SIG-M5 treated with dmso at 0.1 percent for 504 hours (cell line): ENCODE results near the gene PRKD3.

Source experiments
- DNase-seq: peaks from one replicate; lab custom pipeline; 2025; ENCODE audit not compliant: unreplicated experiment; lab: John Stamatoyannopoulos, UW

The PRKD3 gene

DNA sequence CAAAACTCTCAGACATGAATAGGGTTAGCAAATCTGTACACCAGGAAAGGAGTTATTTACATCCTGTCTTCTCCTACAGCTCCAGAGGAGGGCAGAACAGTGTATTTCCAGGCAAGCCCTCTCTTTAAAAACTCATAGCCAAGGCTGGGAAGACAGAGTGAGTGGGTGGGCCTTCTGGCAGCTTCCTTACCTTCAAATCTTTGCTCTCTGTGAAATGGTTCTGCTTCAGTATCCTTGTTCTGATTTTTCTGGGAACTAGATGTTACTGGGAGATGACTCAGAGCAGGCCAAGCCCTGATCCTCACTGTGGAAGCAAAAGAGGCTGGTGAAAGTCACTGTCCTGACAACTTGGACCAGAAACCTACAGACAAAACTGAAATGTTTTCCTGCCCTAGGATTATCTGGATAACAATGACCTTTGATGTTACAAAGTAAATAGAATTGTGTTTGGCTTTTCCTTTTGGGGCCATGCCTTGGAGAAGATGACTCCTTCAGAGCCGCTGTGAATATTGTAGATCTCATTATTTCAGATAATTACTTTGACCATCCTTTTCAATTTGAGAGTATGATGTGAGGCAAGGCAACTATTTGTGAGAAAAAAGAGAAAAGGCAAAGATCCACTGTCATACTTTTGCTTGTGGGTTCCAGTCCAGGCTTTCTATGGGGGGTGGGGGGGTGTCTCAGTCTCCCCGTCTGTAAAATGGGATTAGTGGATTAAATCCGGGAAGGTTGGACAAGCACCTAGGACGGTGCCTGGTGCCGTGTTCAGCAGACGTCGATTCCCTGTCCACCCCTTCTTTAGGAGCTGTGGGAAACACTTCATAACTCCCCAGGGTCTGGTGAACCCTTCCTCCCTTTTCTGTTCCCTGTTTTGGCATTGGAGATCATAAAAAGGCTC lies 19.2 kb upstream of the PRKD3 start:
- no peak for DNase-seq

GRCh38 chr2:37342591-37343220 lies 18.1 kb upstream of the PRKD3 start:
- DNase-seq, result no peak

DNA sequence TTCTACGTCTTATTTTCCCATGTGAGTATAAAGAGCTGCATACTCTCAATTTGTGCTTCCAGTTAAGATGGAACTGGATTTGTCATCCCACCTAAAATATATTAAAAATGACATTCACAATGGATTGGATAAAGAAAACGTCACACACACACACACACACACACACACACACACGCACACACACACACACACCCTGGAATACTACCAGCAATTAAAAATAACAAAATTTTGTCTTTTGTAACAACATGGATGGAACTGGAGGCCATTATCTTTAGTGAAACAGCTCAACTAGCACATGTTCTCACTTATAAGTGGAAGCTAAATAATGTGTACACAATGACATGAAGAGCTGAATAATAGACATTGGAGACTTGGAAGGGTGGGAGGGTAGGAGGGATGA lies 16.0 kb upstream of the PRKD3 start:
- no peak for DNase-seq

GRCh38 chr2:37338933-37339332 lies 14.3 kb upstream of the PRKD3 start:
- no peak for DNase-seq

GRCh38 chr2:37337620-37338280 lies 13.1 kb upstream of the PRKD3 start:
- no peak for DNase-seq

DNA sequence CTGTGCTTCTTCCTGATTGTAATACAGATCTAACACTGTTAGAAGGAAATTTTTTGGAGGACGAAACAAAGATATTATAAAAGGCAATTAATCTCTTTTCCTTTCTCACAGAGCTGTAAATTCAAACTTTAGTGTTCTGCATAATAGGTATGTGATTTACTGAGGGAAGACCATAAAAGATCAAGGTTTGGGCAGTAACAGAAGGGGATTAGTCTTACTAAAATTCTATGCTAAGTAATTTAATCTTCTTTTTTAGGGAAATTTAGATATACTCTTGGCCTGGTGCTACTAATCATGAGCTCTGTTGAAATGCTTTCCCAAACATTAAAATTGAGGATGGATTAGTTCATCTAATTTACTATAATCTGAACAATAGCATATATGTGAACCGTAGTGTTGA lies 11.0 kb upstream of the PRKD3 start:
- DNase-seq, result peak; percentile 15

- no peak for DNase-seq
Measured at GRCh38 chr2:37333256-37333655, 8.6 kb upstream of the PRKD3 start.

GRCh38 chr2:37332560-37332959 lies 7.9 kb upstream of the PRKD3 start:
- no peak for DNase-seq

DNA sequence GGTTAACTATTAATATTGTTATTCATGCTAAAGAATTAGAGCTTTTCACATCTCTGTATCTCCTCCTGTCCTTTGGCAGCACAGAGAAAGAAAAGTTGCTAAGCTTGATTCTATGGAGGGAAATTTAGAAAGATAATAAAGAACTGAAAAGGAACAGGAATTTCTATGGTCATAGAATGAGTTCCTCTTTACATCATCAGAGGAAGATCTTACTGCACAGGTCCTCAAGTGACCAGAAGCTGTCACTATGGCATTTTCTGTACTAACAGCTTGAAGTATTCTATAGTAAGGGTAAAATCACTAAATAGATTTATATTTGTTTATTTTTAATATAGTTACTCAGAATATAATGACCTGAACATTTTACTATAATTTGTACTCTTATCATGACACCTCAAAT lies 6.0 kb upstream of the PRKD3 start:
- DNase-seq, result peak; percentile 28

GRCh38 chr2:37326866-37327634 lies 2.4 kb upstream of the PRKD3 start:
- DNase-seq, result no peak

DNA sequence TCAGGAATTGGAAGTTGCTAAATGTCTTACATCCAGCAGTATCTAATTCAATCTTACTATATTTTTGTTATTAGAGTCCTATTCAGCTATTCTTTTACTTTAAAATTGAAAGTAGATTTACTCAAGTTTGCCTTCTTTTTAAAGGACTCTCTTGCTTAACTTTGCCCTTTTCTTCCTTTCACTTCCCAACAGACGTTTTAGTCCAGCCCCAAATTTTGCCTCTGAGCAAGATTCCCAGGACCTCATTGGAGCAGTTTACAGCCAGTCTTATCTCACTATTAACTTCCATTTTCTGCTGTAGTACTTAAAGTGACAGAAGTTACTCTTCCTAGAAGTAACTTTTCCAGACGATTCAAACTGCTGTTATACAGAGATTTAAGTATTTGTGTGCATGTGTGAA lies 1.7 kb upstream of the PRKD3 start:
- peak; percentile 58 for DNase-seq

- no peak for DNase-seq
Measured at GRCh38 chr2:37325625-37326071, 1.0 kb upstream of the PRKD3 start.

- DNase-seq, result no peak
Measured at GRCh38 chr2:37324536-37324785, 172 bp downstream of the PRKD3 start.

GRCh38 chr2:37323781-37324535 lies 675 bp downstream of the PRKD3 start:
- DNase-seq, result no peak

DNA sequence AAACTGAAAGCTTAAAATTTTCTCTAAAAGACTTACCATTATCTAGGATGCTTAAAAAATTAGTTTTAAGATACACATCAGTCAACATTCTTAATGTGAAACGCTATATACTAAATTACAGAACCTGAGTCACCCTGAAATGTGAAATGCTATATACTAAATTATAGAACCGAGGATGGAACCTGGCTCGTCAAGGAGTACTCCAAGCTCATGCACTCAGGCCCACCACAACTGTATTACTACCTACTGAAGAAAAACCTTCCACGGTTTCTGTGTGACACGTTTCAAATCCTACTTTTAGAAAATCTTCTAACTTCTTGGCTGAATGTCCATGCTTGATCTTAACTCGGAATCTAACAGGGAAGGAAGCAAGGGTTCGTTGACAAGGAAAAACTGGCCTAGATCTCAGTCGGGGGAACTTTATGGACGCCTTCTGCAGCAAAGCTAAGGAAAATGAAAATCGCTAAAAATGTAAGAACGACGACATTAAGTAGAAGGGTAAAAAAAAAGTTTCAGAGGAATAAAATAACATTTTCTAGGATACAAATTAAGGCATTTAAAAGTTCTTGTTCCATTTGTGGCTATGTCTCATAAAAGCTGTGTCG lies 1.4 kb downstream of the PRKD3 start:
- DNase-seq, result no peak

GRCh38 chr2:37322368-37322767 lies 2.3 kb downstream of the PRKD3 start:
- no peak for DNase-seq

DNA sequence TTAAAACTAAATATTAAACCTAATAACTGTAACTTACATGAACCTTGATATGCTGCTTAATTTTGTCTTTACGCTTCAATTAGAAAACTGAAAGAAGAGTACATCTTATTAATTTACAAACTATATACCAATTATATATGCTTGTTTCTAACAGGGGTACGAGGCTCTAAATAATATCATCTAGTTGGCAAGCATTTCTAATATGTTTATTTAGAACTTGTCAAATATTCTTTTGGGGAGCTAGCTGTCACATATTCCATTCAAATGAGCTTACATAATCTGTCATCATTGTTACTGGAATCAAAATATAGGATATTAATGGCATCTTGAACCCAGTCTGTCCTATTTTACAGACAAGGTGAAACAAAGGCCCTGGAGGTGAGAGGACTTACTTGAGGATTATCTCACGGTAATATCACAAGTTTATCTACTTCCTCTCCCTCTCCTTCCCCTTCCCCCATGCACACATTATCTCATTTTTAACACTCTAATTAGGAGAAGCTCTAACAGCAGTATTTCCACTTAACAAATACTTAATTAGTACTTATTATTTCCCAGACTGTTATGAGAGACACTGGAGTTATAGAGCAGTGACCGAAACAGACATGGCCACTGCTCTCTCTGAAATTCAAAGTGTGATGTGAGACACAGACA lies 3.5 kb downstream of the PRKD3 start:
- no peak for DNase-seq

- DNase-seq, result no peak
Measured at GRCh38 chr2:37319754-37320609, 4.7 kb downstream of the PRKD3 start.

GRCh38 chr2:37318401-37318800 lies 6.2 kb downstream of the PRKD3 start:
- DNase-seq, result peak; percentile 76
